Right cardiac atrium (tissue), 5 donors: ENCODE results near the gene RUVBL1. TPM values are rescaled to one million over a fixed set of nuclear protein-coding genes. Genes with fewer than 3 reads are reported as not detected.
"Not testable (repeated sequence)": the region's sequence is repeated elsewhere in the genome, so short reads cannot be mapped to it uniquely, and the experiment has no call there.

ENCODE experiments used
- ATAC-seq, 2 donors: fragments of 200-7000 bp; cut with Tn5 transposase; one replicate each; pipeline versions ENCODE4 v1.8.0 to v1.9.1; 2020; ENCODE audit warnings: moderate library complexity in 2 of 2, mild to moderate bottlenecking in 1 of 2
- DNase-seq, 3 donors: peaks; one replicate each; pipeline ENCODE4 v3.0.0-alpha.2; 2020
- H3K27ac ChIP-seq: one replicate; pipeline ENCODE4 v1.5.1; 2013; ENCODE audit warnings: mild to moderate bottlenecking, low read length, control low read depth, moderate library complexity
- H3K27me3 ChIP-seq: one replicate; pipeline ENCODE4 v1.6.1; 2013; ENCODE audit not compliant: control insufficient read depth, insufficient read depth
- H3K4me1 ChIP-seq: one replicate; pipeline ENCODE4 v1.6.1; 2013; ENCODE audit warnings: low read length; ENCODE audit not compliant: control insufficient read depth, insufficient read depth
- H3K4me3 ChIP-seq: one replicate; pipeline ENCODE4 v1.5.1; 2013; ENCODE audit warnings: low read length, control low read depth
- H3K9me3 ChIP-seq: one replicate; pipeline ENCODE4 v1.6.1; 2013; ENCODE audit warnings: low read length; ENCODE audit not compliant: control insufficient read depth
- WGBS: extraction: QIAGEN DNeasy Blood & Tissue Kit; methylation state at CpG from one replicate; pipeline ENCODE4 v1.1.7; 2013; 5-methylcytosine and 5-hydroxymethylcytosine counted together
- intact Hi-C, 4 donors: fragments of 100-400 bp; cut with DNase I; formaldehyde crosslinking; loops; one replicate each; pipeline versions ENCODE4 v1.11.0 to v1.14.0; 2022 to 2023
- polyA plus RNA-seq: library from polyadenylated mRNA; stranded (reverse); fragments of 200-250 nt; gene quantifications from one replicate; pipeline ENCODE4 v1.2.3, GENCODE V29; 2013
- total RNA-seq, 4 donors: library from RNA; stranded (reverse); fragmentation: NEBNext Ultra II Directional; extraction: Animal tissue kit (Norgen Biotek cat#: 25700); gene quantifications; one replicate each; pipeline ENCODE4 v1.2.1, GENCODE V29; 2021
- donor health status: healthy with polysubstance abuse.
- donor health status: DM: no; HTN: yes; CAD: no.
- donor health status: DM: no; HTN: no; CAD: no.
- donor health status: DM: no; HTN: yes; CAD: no; lungs with severe emphysema.
- donor health status: DM: yes; HTN: yes; CAD: no.

RUVBL1 gene
- total and polyA plus RNA-seq, 5 donors, result 20.9 to 28.9 (median 26.8) TPM

DNA sequence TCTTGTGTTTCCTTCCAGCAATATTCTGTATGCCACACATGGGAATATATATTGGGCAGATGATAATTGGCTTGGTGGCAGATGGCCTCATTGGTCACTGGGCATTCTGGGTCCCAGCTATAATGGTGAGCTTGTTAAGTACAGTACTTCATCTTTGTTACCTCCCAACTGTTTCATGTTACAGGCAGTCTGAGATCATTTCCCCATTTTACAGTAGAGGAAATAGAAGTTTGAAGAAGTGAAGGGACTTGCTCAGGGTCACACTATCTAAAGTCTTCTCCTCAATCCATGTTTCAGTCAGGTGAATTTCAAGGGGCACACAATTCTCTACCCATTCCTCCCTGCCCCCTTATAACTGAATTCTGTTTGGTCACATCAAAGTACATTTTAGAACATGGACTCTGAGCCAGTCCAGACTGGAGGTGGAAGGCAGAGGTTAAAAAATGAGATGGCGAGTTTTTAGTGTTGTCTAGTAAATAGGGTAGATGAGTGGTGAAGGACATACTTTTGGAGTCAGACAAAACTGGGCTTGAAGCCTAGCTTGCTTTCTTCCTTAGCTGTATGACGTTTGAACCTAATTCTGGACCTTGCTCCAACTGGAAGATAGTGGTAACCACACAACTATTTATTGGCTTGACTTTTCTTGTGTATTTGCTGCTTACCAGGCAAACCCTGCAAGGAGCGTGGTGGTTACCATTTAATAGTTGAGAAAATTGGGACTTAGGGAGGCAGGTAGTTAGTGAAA is 32.2 kb upstream of the RUVBL1 start:
- Histone ChIP-seq H3K4me1 (no peaks in the 10 kb centered on the region), H3K27me3 (no peaks in the 10 kb centered on the region), H3K27ac (peak overlapping the region; percentile 56), H3K4me3 (no peak overlapping the region), H3K9me3 (no peaks in the 10 kb centered on the region)
- intact Hi-C loops, result no loop called here
- ATAC-seq, result no peak
- no peak for DNase-seq
- WGBS, result 80% methylated on average over 3 of the region's 3 CpGs

DNA sequence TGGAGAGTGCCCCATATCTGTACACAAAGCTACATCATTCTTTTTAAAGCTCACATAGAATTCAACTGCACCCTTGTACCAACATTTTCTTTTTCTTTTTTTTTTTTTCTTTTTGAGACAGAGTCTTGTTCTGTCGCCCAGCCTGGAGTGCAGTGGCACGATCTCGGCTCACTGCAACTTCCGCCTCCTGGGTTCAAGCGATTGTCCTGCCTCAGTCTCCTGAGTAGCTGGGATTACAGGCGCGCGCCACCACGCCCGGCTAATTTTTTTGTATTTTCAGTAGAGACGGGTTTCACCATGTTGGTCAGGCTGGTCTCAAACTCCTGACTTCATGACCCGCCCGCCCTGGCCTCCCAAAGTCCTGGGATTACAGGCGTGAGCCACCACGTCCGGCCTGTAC is 30.7 kb upstream of the RUVBL1 start:
- DNase-seq, H3K27me3 ChIP-seq, intact Hi-C loops, H3K4me1 ChIP-seq, ATAC-seq, H3K9me3 ChIP-seq, H3K27ac ChIP-seq: not testable (repeated sequence)
- peak overlapping the region; percentile 60 for H3K4me3 ChIP-seq
- 88% methylated on average over 16 of the region's 16 CpGs for WGBS

DNA sequence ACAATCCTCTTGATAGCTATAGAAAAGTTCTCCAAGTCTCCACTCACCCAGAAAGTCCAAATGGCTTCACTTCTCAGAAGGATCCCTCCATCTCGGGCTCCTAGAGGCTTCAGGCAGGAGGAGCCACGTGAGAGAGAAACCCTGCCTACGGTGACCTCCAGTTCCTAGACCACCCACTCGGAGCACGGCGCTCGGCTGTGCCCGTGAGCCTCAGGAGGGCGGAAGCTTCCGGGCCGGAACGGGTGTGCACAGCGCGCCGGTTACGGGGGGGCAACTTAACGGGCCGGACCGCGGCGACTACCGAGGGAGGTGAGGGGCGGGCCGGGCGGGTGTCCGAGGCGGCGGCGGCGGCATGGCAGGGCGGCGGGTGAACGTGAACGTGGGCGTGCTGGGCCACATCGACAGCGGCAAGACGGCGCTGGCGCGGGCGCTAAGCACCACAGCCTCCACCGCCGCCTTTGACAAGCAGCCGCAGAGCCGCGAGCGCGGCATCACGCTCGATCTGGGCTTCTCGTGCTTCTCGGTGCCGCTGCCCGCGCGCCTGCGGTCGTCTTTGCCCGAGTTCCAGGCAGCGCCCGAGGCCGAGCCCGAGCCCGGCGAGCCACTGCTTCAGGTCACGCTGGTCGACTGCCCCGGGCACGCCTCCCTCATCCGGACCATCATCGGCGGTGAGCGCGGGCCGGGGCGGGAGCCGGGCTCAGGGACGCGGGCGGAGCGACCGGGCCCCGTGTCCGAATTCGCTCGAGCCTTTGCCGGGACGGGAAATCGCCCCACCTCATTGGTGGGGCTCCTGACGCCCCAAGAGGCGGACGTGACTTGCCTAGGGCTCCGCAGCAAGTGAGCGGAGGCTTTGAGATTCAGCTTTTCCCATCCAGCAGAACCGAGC is 29.8 kb upstream of the RUVBL1 start, which contains the start of gene EEFSEC:
Gene EEFSEC (plus strand): TSS at position 326 of the 886 bp plus-strand sequence. CDS start 27 bp downstream, at position 353.
- Histone ChIP-seq H3K27ac (peak within 1 kb of the TSS; percentile 76), H3K4me1 (no peaks in the 10 kb centered on the region), H3K4me3 (peak within 1 kb of the TSS; percentile 60), H3K9me3 (no peaks in the 10 kb centered on the region), H3K27me3 (no peaks in the 10 kb centered on the region)
- under 1% methylated on average over 96 of the region's 96 CpGs for WGBS
- DNase-seq (peak; percentile 81 to 93 (median 93)), ATAC-seq (peak; percentile 95 to 96)
- intact Hi-C loops, result no loop called here

GRCh38 chr3:128152419-128153155 is 29.0 kb upstream of the RUVBL1 start:
- 70% methylated on average over 14 of the region's 29 CpGs for WGBS
- intact Hi-C loops, result no loop called here
- ATAC-seq, result peak in 1 of 2 donors; percentile 58

DNA sequence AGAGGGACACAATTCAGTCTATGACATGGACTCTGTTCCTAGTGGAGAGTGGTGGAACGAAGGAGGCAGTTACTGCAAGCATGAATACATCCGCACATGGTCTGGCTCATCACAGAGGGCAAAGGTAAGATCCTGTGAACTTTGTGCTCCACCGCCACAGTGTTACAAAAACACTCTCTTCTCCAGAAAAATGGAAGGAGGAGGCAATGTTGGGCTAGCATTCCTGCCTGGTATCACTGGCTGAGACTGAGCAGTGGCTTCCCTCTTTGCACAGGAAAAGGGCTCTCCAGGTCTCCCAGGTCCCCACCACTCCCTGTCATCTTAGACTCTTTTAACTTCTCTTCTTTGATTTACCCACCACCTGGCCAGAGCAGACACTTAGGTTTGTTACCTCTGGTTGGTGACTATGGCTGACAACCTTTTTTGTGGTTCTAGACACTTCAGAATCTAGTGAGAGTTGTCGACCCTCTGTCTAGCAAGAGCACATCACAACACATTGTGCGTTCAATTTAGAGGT is 28.2 kb upstream of the RUVBL1 start:
- no peaks in the 10 kb centered on the region for H3K9me3 ChIP-seq
- DNase-seq (no peak), ATAC-seq (no peak)
- H3K27me3 ChIP-seq, result no peaks in the 10 kb centered on the region
- no peak overlapping the region for H3K4me3 ChIP-seq
- 84% methylated on average over 5 of the region's 5 CpGs for WGBS
- no peaks in the 10 kb centered on the region for H3K4me1 ChIP-seq
- intact Hi-C loops, result no loop called here
- H3K27ac ChIP-seq, result no peak overlapping the region

More at GRCh38 chr3:128152419-128153155, 29.0 kb upstream of the RUVBL1 start:
- no peaks in the 10 kb centered on the region for H3K9me3 ChIP-seq
- peak overlapping the region; percentile 76 for H3K27ac ChIP-seq
- H3K27me3 ChIP-seq, result no peaks in the 10 kb centered on the region
- DNase-seq, result no peak
- H3K4me1 ChIP-seq, result no peaks in the 10 kb centered on the region
- H3K4me3 ChIP-seq, result peak overlapping the region; percentile 60

DNA sequence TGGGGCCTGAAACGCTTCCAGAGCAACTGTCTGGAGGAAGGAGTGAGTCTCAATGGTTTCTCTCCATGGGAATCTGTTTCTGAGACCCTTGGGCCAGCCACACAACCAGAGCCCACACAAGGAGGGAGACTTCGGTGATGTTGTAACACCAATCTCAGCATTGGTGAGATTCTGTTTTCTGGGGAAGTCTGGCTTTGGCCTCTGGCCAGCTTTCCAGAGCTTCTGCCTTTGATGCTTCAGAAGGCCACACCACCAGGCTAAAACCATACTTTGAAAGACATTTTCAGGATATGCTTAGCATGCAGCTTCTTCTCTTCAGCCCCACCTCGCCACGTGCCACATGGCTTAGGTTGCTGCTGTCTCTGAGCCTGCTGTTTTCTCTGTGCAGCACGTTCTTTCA is 26.0 kb upstream of the RUVBL1 start:
- intact Hi-C loops, result no loop called here
- H3K9me3 ChIP-seq, result no peaks in the 10 kb centered on the region
- H3K27me3 ChIP-seq, result no peaks in the 10 kb centered on the region
- WGBS, result 77% methylated on average over 5 of the region's 5 CpGs
- DNase-seq (peak; percentile 35 to 76 (median 66)), ATAC-seq (no peak)
- no peak overlapping the region for H3K4me3 ChIP-seq
- no peaks in the 10 kb centered on the region for H3K4me1 ChIP-seq
- no peak overlapping the region for H3K27ac ChIP-seq

DNA sequence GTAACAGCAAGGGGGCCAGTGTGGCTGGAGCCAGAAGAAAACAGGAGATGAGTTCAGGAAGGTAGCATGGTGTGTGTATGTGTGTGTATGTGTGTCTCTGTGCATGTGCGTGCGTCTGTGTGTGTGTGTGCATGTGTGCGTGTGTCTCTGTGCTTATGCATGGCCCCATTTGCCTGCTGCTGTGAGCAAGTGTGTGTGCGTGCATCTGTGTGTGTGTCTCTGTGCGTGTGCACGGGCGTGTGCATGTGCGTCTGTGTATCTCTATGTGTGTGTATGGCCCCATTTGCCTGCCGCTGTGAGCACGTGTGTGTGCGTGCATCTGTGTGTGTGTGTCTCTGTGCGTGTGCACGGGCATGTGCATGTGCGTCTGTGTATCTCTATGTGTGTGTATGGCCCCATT is 22.6 kb upstream of the RUVBL1 start:
- intact Hi-C loops, result no loop called here
- ATAC-seq (no peak), DNase-seq (no peak)
- Histone ChIP-seq H3K4me3 (no peak overlapping the region), H3K27ac (no peak overlapping the region), H3K4me1 (no peaks in the 10 kb centered on the region), H3K9me3 (no peaks in the 10 kb centered on the region), H3K27me3 (no peaks in the 10 kb centered on the region)
- WGBS, result 93% methylated on average over 14 of the region's 14 CpGs

DNA sequence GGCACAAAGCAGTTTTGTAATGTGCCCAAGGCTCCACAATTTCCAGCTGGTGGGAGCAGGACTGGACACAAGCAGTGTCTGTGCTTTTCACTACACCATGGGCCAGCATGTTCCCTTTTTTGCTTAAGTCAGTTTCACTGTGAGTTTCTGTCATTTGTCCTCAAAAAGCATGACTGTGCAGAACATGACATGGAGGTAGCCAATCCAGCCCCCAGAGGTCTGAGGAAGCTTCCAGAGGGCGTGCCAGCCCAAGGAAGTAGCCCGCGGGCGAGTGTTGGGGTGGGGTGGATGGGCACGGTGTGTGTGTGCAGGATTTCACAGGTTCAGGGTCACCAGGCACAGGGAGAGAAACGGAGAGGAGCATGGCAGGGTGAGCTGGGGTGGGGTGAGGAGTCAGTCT is 21.7 kb upstream of the RUVBL1 start:
- Histone ChIP-seq H3K4me3 (no peak overlapping the region), H3K9me3 (no peaks in the 10 kb centered on the region), H3K4me1 (no peaks in the 10 kb centered on the region), H3K27ac (no peak overlapping the region), H3K27me3 (no peaks in the 10 kb centered on the region)
- WGBS, result 54% methylated on average over 6 of the region's 6 CpGs
- intact Hi-C loops, result no loop called here
- peak; percentile 40 to 77 (median 66) for DNase-seq
- peak; percentile 59 to 71 for ATAC-seq

DNA sequence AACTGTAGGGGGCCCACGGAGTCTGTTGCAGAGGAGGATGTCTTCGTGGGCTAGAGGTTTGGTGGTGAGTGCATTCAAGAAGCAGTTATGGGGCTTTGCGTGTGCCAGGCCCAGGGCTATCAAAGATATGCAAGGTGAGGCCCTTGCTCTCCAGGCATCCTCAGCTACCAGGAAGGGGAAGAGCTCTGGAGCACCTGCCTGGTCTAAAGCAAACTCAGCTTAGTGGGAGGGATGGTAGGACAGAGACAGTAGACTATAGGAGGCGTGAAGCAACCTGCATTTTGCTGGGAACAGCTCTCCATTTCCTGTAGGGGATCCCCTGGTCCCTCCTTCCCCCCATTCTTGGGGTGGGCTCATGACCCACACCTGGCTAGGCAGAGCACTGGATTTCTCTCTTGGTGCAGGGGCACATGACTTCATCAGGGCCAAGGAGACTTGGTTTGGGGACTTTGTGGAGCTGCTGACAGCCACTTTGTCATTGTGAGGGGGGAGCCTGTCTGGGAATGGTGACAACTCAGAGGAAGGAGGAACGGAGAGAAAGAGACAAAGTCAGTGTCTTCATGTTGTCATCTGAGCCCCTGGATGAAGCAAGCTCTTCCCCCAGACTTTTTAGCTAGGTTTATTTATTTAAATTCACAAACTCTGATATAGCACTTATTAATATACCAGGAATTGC is 21.0 kb upstream of the RUVBL1 start:
- no peaks in the 10 kb centered on the region for H3K27me3 ChIP-seq
- ATAC-seq, result no peak
- no peaks in the 10 kb centered on the region for H3K9me3 ChIP-seq
- DNase-seq, result no peak
- H3K27ac ChIP-seq, result no peak overlapping the region
- no peak overlapping the region for H3K4me3 ChIP-seq
- H3K4me1 ChIP-seq, result no peaks in the 10 kb centered on the region
- 68% methylated on average over 5 of the region's 5 CpGs for WGBS
- intact Hi-C loops, result no loop called here

DNA sequence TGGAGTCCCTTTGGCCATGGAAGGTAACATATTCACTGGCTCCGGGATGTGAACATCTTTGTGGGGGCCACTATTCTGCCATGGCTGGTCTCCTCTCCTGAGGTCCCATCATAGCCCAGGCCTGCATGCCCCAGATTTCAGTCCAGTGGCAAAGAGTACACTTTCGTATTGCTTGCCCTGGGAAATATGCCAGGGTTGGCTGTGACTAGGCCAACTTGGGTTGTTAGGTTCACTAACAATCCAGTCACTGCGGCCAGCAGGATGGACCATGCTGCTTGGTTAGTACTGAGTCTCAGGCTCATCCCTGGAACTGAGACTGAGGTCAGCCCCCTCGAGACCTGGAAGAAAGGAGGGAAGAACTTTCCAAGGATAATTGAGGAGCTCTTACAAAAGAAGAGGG is 19.9 kb upstream of the RUVBL1 start:
- Histone ChIP-seq H3K4me1 (no peaks in the 10 kb centered on the region), H3K9me3 (no peaks in the 10 kb centered on the region), H3K27me3 (no peaks in the 10 kb centered on the region), H3K4me3 (no peak overlapping the region), H3K27ac (no peak overlapping the region)
- ATAC-seq, result no peak
- DNase-seq, result no peak
- intact Hi-C loops, result no loop called here
- WGBS, result 85% methylated on average over 4 of the region's 4 CpGs
